Mammary epithelial cell (primary cell): Measurements from ENCODE around the gene MGAT4A.

ENCODE experiments used
- EZH2 ChIP-seq: IDR thresholded peaks from 2 replicates; pipeline ENCODE4 v1.6.1; 2012; ENCODE audit warnings: low read length, inconsistent platforms, borderline replicate concordance
- TF ChIP-seq, protein P1 (sequence below), 2 donors: IDR thresholded peaks in 1 of 2; conservative IDR thresholded peaks in 1 of 2; 2 replicates each; pipeline ENCODE4 v1.5.1; 2011 to 2012; ENCODE audit warnings: inconsistent platforms in 2 of 2, low read length in 2 of 2, mild to moderate bottlenecking in 2 of 2, control low read depth in 1 of 2, low read depth in 1 of 2; ENCODE audit not compliant: insufficient read depth in 1 of 2; ENCODE audit errors: extremely low read depth in 1 of 2

DNA sequence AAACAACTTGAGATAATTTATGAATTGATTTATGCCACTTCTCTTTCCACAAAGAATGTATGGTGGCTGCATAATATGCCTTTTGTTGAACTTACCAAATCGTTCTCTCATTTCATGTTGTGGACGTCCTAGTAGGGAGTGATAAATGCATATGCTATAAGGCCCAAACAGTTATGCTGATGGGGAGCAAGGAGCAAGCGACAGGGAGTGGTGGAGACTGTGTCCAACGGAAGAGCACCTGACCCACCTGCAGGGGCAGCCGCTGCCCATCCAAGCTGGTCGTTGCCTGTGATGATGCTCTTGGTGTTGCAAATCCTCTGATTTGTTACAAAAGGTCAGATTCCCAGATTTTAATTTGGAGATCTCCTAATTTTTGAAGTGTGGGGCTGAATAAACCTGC lies 31.0 kb upstream of the MGAT4A start:
- TF ChIP-seq EZH2 = no peak
- TF ChIP-seq, protein P1, sequence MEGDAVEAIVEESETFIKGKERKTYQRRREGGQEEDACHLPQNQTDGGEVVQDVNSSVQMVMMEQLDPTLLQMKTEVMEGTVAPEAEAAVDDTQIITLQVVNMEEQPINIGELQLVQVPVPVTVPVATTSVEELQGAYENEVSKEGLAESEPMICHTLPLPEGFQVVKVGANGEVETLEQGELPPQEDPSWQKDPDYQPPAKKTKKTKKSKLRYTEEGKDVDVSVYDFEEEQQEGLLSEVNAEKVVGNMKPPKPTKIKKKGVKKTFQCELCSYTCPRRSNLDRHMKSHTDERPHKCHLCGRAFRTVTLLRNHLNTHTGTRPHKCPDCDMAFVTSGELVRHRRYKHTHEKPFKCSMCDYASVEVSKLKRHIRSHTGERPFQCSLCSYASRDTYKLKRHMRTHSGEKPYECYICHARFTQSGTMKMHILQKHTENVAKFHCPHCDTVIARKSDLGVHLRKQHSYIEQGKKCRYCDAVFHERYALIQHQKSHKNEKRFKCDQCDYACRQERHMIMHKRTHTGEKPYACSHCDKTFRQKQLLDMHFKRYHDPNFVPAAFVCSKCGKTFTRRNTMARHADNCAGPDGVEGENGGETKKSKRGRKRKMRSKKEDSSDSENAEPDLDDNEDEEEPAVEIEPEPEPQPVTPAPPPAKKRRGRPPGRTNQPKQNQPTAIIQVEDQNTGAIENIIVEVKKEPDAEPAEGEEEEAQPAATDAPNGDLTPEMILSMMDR (conservative IDR thresholded peaks at IDR 0.05 in 1 of 2, IDR thresholded peaks at IDR 0.05 in 1 of 2; ENCODE audit: extremely low read depth in 1 of 2, insufficient read depth in 1 of 2, low read depth in 1 of 2, low read length in 2 of 2) = no peak
